Nephron (organoid): Measurements from ENCODE around the gene CTXN1.

ENCODE experiments used
- H3K27ac Mint-ChIP-seq, 3 experiments: 2 replicates each; pipeline ENCODE4 v1.8.0; 2020; ENCODE audit warnings: mixed read lengths in 3 of 3, mild to moderate bottlenecking in 2 of 3, moderate library complexity in 1 of 3
- H3K27me3 Mint-ChIP-seq: 2 replicates; pipeline ENCODE4 v1.8.0; 2021; ENCODE audit warnings: low read depth, mild to moderate bottlenecking, moderate library complexity, mixed read lengths
- H3K36me3 Mint-ChIP-seq: 2 replicates; pipeline ENCODE4 v1.8.0; 2020; ENCODE audit warnings: low read depth, mixed read lengths
- H3K4me1 Mint-ChIP-seq: 2 replicates; pipeline ENCODE4 v1.8.0; 2020; ENCODE audit warnings: mixed read lengths
- H3K4me3 Mint-ChIP-seq, 3 experiments: 2 replicates each; pipeline ENCODE4 v1.8.0; 2020; ENCODE audit warnings: mild to moderate bottlenecking in 3 of 3, mixed read lengths in 3 of 3, moderate library complexity in 2 of 3
- H3K9me3 Mint-ChIP-seq: 2 replicates; pipeline ENCODE4 v1.8.0; 2020; ENCODE audit warnings: mixed read lengths
- CTCF ChIP-seq, 3 experiments: fragments of 200-600 bp; sonication (generic); IDR thresholded peaks; one replicate each; pipeline ENCODE4 v1.5.0; 2021; ENCODE audit warnings: antibody characterized with exemption in 3 of 3; ENCODE audit not compliant: unreplicated experiment in 3 of 3

CTXN1 gene

GRCh38 chr19:7926021-7926726 lies at the start of gene CTXN1:
CTXN1 (minus strand) TSS chr19:7926135; CDS start chr19:7925538, 597 bp downstream.
- H3K4me1 Mint-ChIP-seq, result peaks cover 20% of the 10 kb centered on the region
- no peaks in the 10 kb centered on the region for H3K27me3 Mint-ChIP-seq
- H3K4me3 Mint-ChIP-seq, result peak within 1 kb of the TSS; percentile 88 to 93 (median 91)
- peak; percentile 8 to 9 (median 9) for TF ChIP-seq CTCF (IDR thresholded peaks at IDR 0.05; ENCODE audit: unreplicated experiment in 3 of 3)
- H3K36me3 Mint-ChIP-seq, result peaks cover 5% of the 10 kb centered on the region
- H3K9me3 Mint-ChIP-seq, result no peaks in the 10 kb centered on the region
- H3K27ac Mint-ChIP-seq, result peak within 1 kb of the TSS; percentile 75 to 91 (median 86)

- TF ChIP-seq CTCF (IDR thresholded peaks at IDR 0.05; ENCODE audit: unreplicated experiment in 3 of 3), result no peak
- no peak overlapping the region for H3K27ac Mint-ChIP-seq
- H3K4me1 Mint-ChIP-seq, result no peaks in the 10 kb centered on the region
- H3K9me3 Mint-ChIP-seq, result no peaks in the 10 kb centered on the region
- peaks cover 36% of the 10 kb centered on the region for H3K36me3 Mint-ChIP-seq
- no peaks in the 10 kb centered on the region for H3K27me3 Mint-ChIP-seq
- no peak overlapping the region for H3K4me3 Mint-ChIP-seq
Measured at GRCh38 chr19:7975037-7975436, 49.1 kb upstream of the CTXN1 start.

- Mint-ChIP-seq H3K4me1 (no peaks in the 10 kb centered on the region), H3K36me3 (peaks cover 35% of the 10 kb centered on the region), H3K4me3 (no peak overlapping the region), H3K27me3 (no peaks in the 10 kb centered on the region), H3K9me3 (no peaks in the 10 kb centered on the region), H3K27ac (no peak overlapping the region)
- TF ChIP-seq CTCF (IDR thresholded peaks at IDR 0.05; ENCODE audit: unreplicated experiment in 3 of 3), result no peak
Measured at GRCh38 chr19:7973883-7974282, 47.9 kb upstream of the CTXN1 start.

- H3K27ac Mint-ChIP-seq, result no peak overlapping the region
- no peaks in the 10 kb centered on the region for H3K27me3 Mint-ChIP-seq
- no peak for TF ChIP-seq CTCF (IDR thresholded peaks at IDR 0.05; ENCODE audit: unreplicated experiment in 3 of 3)
- H3K9me3 Mint-ChIP-seq, result no peaks in the 10 kb centered on the region
- no peak overlapping the region for H3K4me3 Mint-ChIP-seq
- no peaks in the 10 kb centered on the region for H3K4me1 Mint-ChIP-seq
- peaks cover 42% of the 10 kb centered on the region for H3K36me3 Mint-ChIP-seq
Measured at GRCh38 chr19:7971553-7972520, 45.9 kb upstream of the CTXN1 start.

GRCh38 chr19:7970716-7971448 lies 44.9 kb upstream of the CTXN1 start:
- H3K27ac Mint-ChIP-seq, result no peak overlapping the region
- H3K36me3 Mint-ChIP-seq, result peaks cover 45% of the 10 kb centered on the region
- H3K9me3 Mint-ChIP-seq, result no peaks in the 10 kb centered on the region
- H3K4me3 Mint-ChIP-seq, result no peak overlapping the region
- TF ChIP-seq CTCF (IDR thresholded peaks at IDR 0.05; ENCODE audit: unreplicated experiment in 3 of 3), result peak; percentile 63 to 76 (median 67)
- H3K4me1 Mint-ChIP-seq, result no peaks in the 10 kb centered on the region
- no peaks in the 10 kb centered on the region for H3K27me3 Mint-ChIP-seq
